ENCODE data around the gene SEMA3G. TPM values are rescaled to one million over a fixed set of nuclear protein-coding genes. Genes with fewer than 3 reads are reported as not detected.

The SEMA3G gene
- polyA plus RNA-seq, 1 donor from 2014 or later = not detected

DNA sequence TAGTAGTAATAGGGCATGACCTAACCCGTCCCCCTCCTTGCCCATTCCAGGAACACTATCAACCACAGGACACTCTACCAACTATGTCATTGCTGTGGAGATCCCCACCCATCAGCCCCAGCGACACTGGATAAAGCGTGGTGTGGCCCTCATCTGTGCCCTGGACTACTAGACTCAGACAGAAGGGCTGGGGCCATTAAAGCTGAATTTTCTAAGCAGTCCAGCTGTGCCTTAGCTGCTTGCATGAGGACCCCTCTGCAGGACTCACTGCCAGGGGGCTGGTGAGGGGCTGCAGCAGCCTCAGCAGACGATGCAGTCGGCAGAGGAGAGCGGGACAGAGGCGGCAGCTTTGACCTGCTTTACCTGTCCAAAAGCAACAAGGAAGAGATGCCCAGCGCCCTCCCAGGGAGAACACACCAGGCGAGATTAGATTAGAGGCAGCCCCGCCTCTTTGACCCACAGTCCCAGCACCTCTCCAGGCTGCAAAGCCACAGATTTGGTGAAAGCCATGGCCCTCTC, 44.6 kb downstream of the SEMA3G start:
- H2AFZ ChIP-seq (ENCODE audit: low read depth, low read length) = no peak overlapping the region
- no peak overlapping the region for H3K4me2 ChIP-seq (ENCODE audit: low read length)
- no peaks in the 10 kb centered on the region for H3F3A ChIP-seq (ENCODE audit: insufficient read depth, low read length, poor library complexity, severe bottlenecking)
- no peaks in the 10 kb centered on the region for H3K79me2 ChIP-seq (replicated peaks; ENCODE audit: insufficient read depth, low read length)
- no peaks in the 10 kb centered on the region for H3K9me3 ChIP-seq (ENCODE audit: low read length)
- H3K36me3 ChIP-seq (ENCODE audit: insufficient read depth, low read length) = peaks cover 7% of the 10 kb centered on the region
- no peaks in the 10 kb centered on the region for H4K20me1 ChIP-seq (ENCODE audit: insufficient read depth)
- H3K27me3 ChIP-seq (ENCODE audit: insufficient read depth, low read depth, low read length) = no peaks in the 10 kb centered on the region
- no peak overlapping the region for H3K27ac ChIP-seq (ENCODE audit: low read length)
- no peak overlapping the region for H3K9ac ChIP-seq (ENCODE audit: low read length)
- H3K9me2 ChIP-seq (ENCODE audit: insufficient read depth, low read length) = no peaks in the 10 kb centered on the region
- TF ChIP-seq POLR2AphosphoS5 (IDR thresholded peaks at IDR 0.05) (no peak), RAD21 (conservative IDR thresholded peaks at IDR 0.05) (no peak), EP300 (conservative IDR thresholded peaks at IDR 0.05; ENCODE audit: poor library complexity, severe bottlenecking) (no peak), EZH2 (IDR thresholded peaks at IDR 0.05; ENCODE audit: borderline replicate concordance, insufficient read depth, low read length, poor library complexity, severe bottlenecking) (no peak), SMC3 (conservative IDR thresholded peaks at IDR 0.05; ENCODE audit: poor library complexity) (no peak), TAF1 (IDR thresholded peaks at IDR 0.05; ENCODE audit: low read depth) (no peak), MXI1 (conservative IDR thresholded peaks at IDR 0.05; ENCODE audit: poor library complexity, severe bottlenecking) (no peak)
- TF ChIP-seq, protein P1, sequence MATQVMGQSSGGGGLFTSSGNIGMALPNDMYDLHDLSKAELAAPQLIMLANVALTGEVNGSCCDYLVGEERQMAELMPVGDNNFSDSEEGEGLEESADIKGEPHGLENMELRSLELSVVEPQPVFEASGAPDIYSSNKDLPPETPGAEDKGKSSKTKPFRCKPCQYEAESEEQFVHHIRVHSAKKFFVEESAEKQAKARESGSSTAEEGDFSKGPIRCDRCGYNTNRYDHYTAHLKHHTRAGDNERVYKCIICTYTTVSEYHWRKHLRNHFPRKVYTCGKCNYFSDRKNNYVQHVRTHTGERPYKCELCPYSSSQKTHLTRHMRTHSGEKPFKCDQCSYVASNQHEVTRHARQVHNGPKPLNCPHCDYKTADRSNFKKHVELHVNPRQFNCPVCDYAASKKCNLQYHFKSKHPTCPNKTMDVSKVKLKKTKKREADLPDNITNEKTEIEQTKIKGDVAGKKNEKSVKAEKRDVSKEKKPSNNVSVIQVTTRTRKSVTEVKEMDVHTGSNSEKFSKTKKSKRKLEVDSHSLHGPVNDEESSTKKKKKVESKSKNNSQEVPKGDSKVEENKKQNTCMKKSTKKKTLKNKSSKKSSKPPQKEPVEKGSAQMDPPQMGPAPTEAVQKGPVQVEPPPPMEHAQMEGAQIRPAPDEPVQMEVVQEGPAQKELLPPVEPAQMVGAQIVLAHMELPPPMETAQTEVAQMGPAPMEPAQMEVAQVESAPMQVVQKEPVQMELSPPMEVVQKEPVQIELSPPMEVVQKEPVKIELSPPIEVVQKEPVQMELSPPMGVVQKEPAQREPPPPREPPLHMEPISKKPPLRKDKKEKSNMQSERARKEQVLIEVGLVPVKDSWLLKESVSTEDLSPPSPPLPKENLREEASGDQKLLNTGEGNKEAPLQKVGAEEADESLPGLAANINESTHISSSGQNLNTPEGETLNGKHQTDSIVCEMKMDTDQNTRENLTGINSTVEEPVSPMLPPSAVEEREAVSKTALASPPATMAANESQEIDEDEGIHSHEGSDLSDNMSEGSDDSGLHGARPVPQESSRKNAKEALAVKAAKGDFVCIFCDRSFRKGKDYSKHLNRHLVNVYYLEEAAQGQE (IDR thresholded peaks at IDR 0.05; ENCODE audit: borderline replicate concordance) = no peak
- TF ChIP-seq, protein P2, sequence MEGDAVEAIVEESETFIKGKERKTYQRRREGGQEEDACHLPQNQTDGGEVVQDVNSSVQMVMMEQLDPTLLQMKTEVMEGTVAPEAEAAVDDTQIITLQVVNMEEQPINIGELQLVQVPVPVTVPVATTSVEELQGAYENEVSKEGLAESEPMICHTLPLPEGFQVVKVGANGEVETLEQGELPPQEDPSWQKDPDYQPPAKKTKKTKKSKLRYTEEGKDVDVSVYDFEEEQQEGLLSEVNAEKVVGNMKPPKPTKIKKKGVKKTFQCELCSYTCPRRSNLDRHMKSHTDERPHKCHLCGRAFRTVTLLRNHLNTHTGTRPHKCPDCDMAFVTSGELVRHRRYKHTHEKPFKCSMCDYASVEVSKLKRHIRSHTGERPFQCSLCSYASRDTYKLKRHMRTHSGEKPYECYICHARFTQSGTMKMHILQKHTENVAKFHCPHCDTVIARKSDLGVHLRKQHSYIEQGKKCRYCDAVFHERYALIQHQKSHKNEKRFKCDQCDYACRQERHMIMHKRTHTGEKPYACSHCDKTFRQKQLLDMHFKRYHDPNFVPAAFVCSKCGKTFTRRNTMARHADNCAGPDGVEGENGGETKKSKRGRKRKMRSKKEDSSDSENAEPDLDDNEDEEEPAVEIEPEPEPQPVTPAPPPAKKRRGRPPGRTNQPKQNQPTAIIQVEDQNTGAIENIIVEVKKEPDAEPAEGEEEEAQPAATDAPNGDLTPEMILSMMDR (IDR thresholded peaks at IDR 0.05; ENCODE audit: poor library complexity, severe bottlenecking) = no peak
- H3K4me3 ChIP-seq (ENCODE audit: low read length) = no peak overlapping the region

DNA sequence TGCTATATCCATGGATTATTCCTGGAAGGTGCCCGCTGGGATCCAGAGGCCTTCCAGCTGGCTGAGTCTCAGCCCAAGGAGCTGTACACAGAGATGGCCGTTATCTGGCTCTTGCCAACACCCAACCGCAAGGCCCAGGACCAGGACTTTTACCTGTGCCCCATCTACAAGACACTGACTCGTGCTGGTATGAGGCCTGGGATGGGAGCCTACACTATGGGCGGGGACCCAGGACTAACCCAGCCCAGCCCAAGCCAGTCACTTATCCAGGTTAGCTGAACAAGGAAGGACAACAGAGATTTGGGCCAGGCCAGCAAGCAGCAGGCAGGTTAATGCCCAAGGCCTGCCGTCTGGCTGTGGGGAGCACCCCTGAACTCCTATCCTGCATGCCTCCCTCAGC, 45.3 kb downstream of the SEMA3G start:
- TF ChIP-seq TAF1 (IDR thresholded peaks at IDR 0.05; ENCODE audit: low read depth) (no peak), EP300 (conservative IDR thresholded peaks at IDR 0.05; ENCODE audit: poor library complexity, severe bottlenecking) (no peak), POLR2AphosphoS5 (IDR thresholded peaks at IDR 0.05) (no peak), SMC3 (conservative IDR thresholded peaks at IDR 0.05; ENCODE audit: poor library complexity) (no peak)
- TF ChIP-seq, protein P2 (IDR thresholded peaks at IDR 0.05; ENCODE audit: poor library complexity, severe bottlenecking) = no peak
- TF ChIP-seq, protein P1 (IDR thresholded peaks at IDR 0.05; ENCODE audit: borderline replicate concordance) = no peak
- peaks cover 7% of the 10 kb centered on the region for H3K36me3 ChIP-seq (ENCODE audit: insufficient read depth, low read length)
- no peaks in the 10 kb centered on the region for H3K27me3 ChIP-seq (ENCODE audit: insufficient read depth, low read depth, low read length)
- H3K79me2 ChIP-seq (replicated peaks; ENCODE audit: insufficient read depth, low read length) = no peaks in the 10 kb centered on the region
- no peak overlapping the region for H3K4me2 ChIP-seq (ENCODE audit: low read length)
- no peak overlapping the region for H3K4me3 ChIP-seq (ENCODE audit: low read length)
- no peak overlapping the region for H2AFZ ChIP-seq (ENCODE audit: low read depth, low read length)
- H4K20me1 ChIP-seq (ENCODE audit: insufficient read depth) = no peaks in the 10 kb centered on the region
- no peak overlapping the region for H3K9ac ChIP-seq (ENCODE audit: low read length)
- H3K9me2 ChIP-seq (ENCODE audit: insufficient read depth, low read length) = no peaks in the 10 kb centered on the region
- H3K9me3 ChIP-seq (ENCODE audit: low read length) = no peaks in the 10 kb centered on the region
- no peaks in the 10 kb centered on the region for H3F3A ChIP-seq (ENCODE audit: insufficient read depth, low read length, poor library complexity, severe bottlenecking)
- no peak overlapping the region for H3K27ac ChIP-seq (ENCODE audit: low read length)

All from neural cell (in vitro differentiated cells).